HepG2 (cell line): ENCODE data around the gene RTN1. TPM values are rescaled to one million over a fixed set of nuclear protein-coding genes. Genes with fewer than 3 reads are reported as not detected.
A peak's percentile ranks its signal among the peaks of the same experiment; 100 is the strongest.

Experiments used
- ASH2L ChIP-seq: fragments of 300-600, 200-600 bp; sonication (generic); IDR thresholded peaks from 2 replicates; pipeline ENCODE4 v1.7.0; 2017; ENCODE audit warnings: low read depth, mild to moderate bottlenecking, moderate library complexity, mixed read lengths, low read length; ENCODE audit not compliant: insufficient read length
- GATAD2A ChIP-seq: IDR thresholded peaks from 2 replicates; pipeline ENCODE4 v1.6.1; 2016
- GTF2F1 ChIP-seq: fragments of 150-350 bp; IDR thresholded peaks from 2 replicates; pipeline ENCODE4 v1.6.1; 2014; ENCODE audit warnings: low read length
- HMGXB3 ChIP-seq: sonication (generic); formaldehyde crosslinking; IDR thresholded peaks from 2 replicates; pipeline ENCODE4 v1.4.0; 2020; ENCODE audit warnings: missing genetic modification reagents, borderline replicate concordance
- HNF4A ChIP-seq: sonication (generic); formaldehyde crosslinking; IDR thresholded peaks from 2 replicates; pipeline ENCODE4 v1.4.0; 2020; ENCODE audit warnings: missing genetic modification reagents
- KIAA2018 ChIP-seq: sonication (generic); formaldehyde crosslinking; IDR thresholded peaks from 2 replicates; pipeline ENCODE4 v1.5.0; 2020; ENCODE audit warnings: mild to moderate bottlenecking, missing genetic modification reagents, borderline replicate concordance
- MAF1 ChIP-seq: sonication (generic); formaldehyde crosslinking; IDR thresholded peaks from 2 replicates; pipeline ENCODE4 v1.5.0; 2020; ENCODE audit warnings: missing genetic modification reagents, borderline replicate concordance
- MTF2 ChIP-seq: sonication (generic); formaldehyde crosslinking; IDR thresholded peaks from 2 replicates; pipeline ENCODE4 v1.5.0; 2020; ENCODE audit warnings: missing genetic modification reagents, borderline replicate concordance
- PITX1 ChIP-seq: sonication (generic); formaldehyde crosslinking; IDR thresholded peaks from 2 replicates; pipeline ENCODE4 v1.5.1; 2020; ENCODE audit warnings: mild to moderate bottlenecking, missing genetic modification reagents
- SP5 ChIP-seq: IDR thresholded peaks from 2 replicates; pipeline ENCODE4 v1.6.1; 2016; ENCODE audit warnings: low read depth, borderline replicate concordance
- YEATS2 ChIP-seq: sonication (generic); formaldehyde crosslinking; IDR thresholded peaks from 2 replicates; pipeline ENCODE4 v1.4.0; 2020; ENCODE audit warnings: missing genetic modification reagents, borderline replicate concordance
- ZBTB21 ChIP-seq: sonication (generic); formaldehyde crosslinking; IDR thresholded peaks from 2 replicates; pipeline ENCODE4 v1.4.0; 2020; ENCODE audit warnings: missing genetic modification reagents
- ZEB1 ChIP-seq: IDR thresholded peaks from 2 replicates; pipeline ENCODE4 v1.6.1; 2012; ENCODE audit warnings: mild to moderate bottlenecking, low read depth, inconsistent platforms; ENCODE audit not compliant: insufficient replicate concordance
- ZNF660 ChIP-seq: sonication (generic); formaldehyde crosslinking; IDR thresholded peaks from 2 replicates; pipeline ENCODE4 v1.5.1; 2020; ENCODE audit warnings: mild to moderate bottlenecking, low read depth, missing genetic modification reagents, borderline replicate concordance
- ZNF7 ChIP-seq: IDR thresholded peaks from 2 replicates; pipeline ENCODE4 v1.6.1; 2016; ENCODE audit warnings: missing biosample characterization, missing genetic modification reagents
- ZNF816 ChIP-seq: sonication (generic); formaldehyde crosslinking; IDR thresholded peaks from 2 replicates; pipeline ENCODE4 v1.8.0; 2022; ENCODE audit warnings: missing genetic modification reagents, mild to moderate bottlenecking, borderline replicate concordance
- polyA plus RNA-seq, 8 experiments: library from polyadenylated mRNA; depleted of rRNA in 3 of 8; stranded (reverse) in 7 of 8; unstranded in 1 of 8; fragments of >200 nt; fragmentation: Illumina TruSeq in 4 of 8; extraction: Trizol in 4 of 8; gene quantifications; 2 replicates each; pipeline versions ENCODE4 v1.2.1 to v1.2.3, GENCODE V29; 2011 to 2016; ENCODE audit warnings: low read depth in 4 of 8, missing spikeins in 1 of 8, mixed read lengths in 1 of 8; ENCODE audit not compliant: insufficient read depth in 1 of 8
- total RNA-seq, 5 experiments: library from RNA; depleted of rRNA; stranded (reverse); fragments of >200 nt; fragmentation: Illumina TruSeq; extraction: Trizol; gene quantifications; 2 replicates each; pipeline ENCODE4 v1.2.3, GENCODE V29; 2016; ENCODE audit warnings: low read depth in 1 of 5

Gene RTN1
- total and polyA plus RNA-seq, 2 of the 13 experiments (the other 11 are each of a cell fraction or from before 2014, with no cell fraction given) = 0.04 to 0.18 TPM

- TF ChIP-seq ASH2L = no peak
- no peak for TF ChIP-seq GTF2F1
- peak; percentile 89 for TF ChIP-seq HNF4A
- peak; percentile 56; the same call in 1 of the 2 replicates for TF ChIP-seq PITX1 (CRISPR knock-in tag)
- TF ChIP-seq ZNF816 (CRISPR knock-in tag) = 0 out of 2 replicates have a peak, but pooled peaks have one; percentile 50
- no peak for TF ChIP-seq HMGXB3 (CRISPR knock-in tag)
- TF ChIP-seq ZEB1 = no peak
- peak; percentile 31; the same call in 1 of the 2 replicates for TF ChIP-seq YEATS2 (CRISPR knock-in tag)
- no peak for TF ChIP-seq ZNF7 (CRISPR knock-in tag)
- TF ChIP-seq GATAD2A (CRISPR knock-in tag) = peak; percentile 68
- TF ChIP-seq ZNF660 (CRISPR knock-in tag) = no peak
- no peak for TF ChIP-seq ZBTB21 (CRISPR knock-in tag)
- no peak for TF ChIP-seq MAF1 (CRISPR knock-in tag)
- TF ChIP-seq MTF2 = no peak
- TF ChIP-seq KIAA2018 (CRISPR knock-in tag) = no peak
- peak; percentile 63; the same call in 1 of the 2 replicates for TF ChIP-seq SP5 (CRISPR knock-in tag)
These were observed 49.2 kb upstream of the RTN1 start, which contains the start of gene LRRC9 (continued) for GRCh38 chr14:59919570-59920377.
